ENCODE data around the gene CEACAM18.

DNA sequence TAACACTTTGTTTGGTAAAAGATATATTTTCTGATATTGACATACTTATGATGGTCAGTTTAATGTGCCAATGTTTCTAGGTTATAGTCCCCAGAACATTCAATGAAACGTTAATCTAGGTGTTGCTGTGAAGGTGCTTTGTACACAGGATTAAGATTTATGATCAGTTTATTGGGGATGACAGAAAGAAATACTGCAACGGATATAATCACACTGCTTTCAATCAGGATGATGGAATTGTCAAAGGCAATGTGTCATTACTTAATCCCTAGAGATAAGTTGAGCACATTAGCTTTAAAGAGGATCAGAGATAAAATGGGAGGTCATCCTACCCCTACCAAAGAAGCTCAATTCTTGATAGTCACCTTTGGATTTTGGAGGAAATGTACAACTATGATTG is 35.6 kb downstream of the CEACAM18 start:
- TF ChIP-seq, protein P1, sequence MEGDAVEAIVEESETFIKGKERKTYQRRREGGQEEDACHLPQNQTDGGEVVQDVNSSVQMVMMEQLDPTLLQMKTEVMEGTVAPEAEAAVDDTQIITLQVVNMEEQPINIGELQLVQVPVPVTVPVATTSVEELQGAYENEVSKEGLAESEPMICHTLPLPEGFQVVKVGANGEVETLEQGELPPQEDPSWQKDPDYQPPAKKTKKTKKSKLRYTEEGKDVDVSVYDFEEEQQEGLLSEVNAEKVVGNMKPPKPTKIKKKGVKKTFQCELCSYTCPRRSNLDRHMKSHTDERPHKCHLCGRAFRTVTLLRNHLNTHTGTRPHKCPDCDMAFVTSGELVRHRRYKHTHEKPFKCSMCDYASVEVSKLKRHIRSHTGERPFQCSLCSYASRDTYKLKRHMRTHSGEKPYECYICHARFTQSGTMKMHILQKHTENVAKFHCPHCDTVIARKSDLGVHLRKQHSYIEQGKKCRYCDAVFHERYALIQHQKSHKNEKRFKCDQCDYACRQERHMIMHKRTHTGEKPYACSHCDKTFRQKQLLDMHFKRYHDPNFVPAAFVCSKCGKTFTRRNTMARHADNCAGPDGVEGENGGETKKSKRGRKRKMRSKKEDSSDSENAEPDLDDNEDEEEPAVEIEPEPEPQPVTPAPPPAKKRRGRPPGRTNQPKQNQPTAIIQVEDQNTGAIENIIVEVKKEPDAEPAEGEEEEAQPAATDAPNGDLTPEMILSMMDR (IDR thresholded peaks at IDR 0.05): no peak
- TF ChIP-seq POLR2A (IDR thresholded peaks at IDR 0.05) (no peak), POLR2AphosphoS5 (IDR thresholded peaks at IDR 0.05) (no peak), EP300 (IDR thresholded peaks at IDR 0.05) (no peak)

All from stomach (tissue), 4 donors.